ENCODE data around the gene PRKG1. TPM values are rescaled to one million over a fixed set of nuclear protein-coding genes. Genes with fewer than 3 reads are reported as not detected.

PRKG1 gene
- polyA plus RNA-seq, 3 donors = not detected

DNA sequence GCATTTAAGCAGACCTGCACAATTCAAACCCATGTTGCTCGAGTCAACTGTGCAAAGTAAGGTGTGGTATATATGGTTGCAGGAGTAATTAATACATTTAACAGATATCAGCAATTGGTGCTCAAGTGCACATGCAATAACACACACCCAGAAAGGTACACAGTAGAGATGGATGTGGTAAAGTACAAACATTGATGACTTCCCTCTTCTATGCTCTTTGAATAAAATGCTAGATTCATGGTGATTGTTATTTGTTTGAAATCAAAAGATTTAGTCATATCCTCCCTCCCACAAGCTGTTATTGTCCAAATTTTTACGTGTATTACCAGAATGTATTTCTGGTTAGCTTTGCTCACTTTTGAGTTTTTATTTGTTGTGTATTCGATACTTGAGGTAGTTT is 887.1 kb downstream of the PRKG1 start:
- no peaks in the 10 kb centered on the region for H3K9me3 ChIP-seq (replicated peaks in 1 of 2; ENCODE audit: control insufficient read depth in 1 of 2, insufficient read depth in 1 of 2, low read length in 2 of 2)
- Mint-ChIP-seq H3K27me3 (ENCODE audit: low read depth in 3 of 3) (peaks cover 2 to 5% (median 4%) of the 10 kb centered on the region in 3 donors), H3K9me3 (no peaks in the 10 kb centered on the region), H3K27ac (no peak overlapping the region), H3K4me1 (no peaks in the 10 kb centered on the region), H3K4me3 (no peak overlapping the region), H3K36me3 (no peaks in the 10 kb centered on the region)
- no peak overlapping the region for H3K4me2 ChIP-seq (replicated peaks; ENCODE audit: extremely low read depth, low read length, poor library complexity, severe bottlenecking)
- no peak overlapping the region for H3K9ac ChIP-seq (ENCODE audit: insufficient read depth, low read length, poor library complexity, severe bottlenecking)
- intact Hi-C loops (cut with micrococcal nuclease) = no loop called here
- no peak overlapping the region for H3K4me3 ChIP-seq (replicated peaks in 1 of 3; ENCODE audit: low read depth in 2 of 3, low read length in 3 of 3)
- H3K27me3 ChIP-seq (ENCODE audit: control insufficient read depth in 2 of 2, insufficient read depth in 2 of 2, low read length in 2 of 2) = no peaks in the 10 kb centered on the region
- WGBS (ENCODE audit: insufficient coverage) = 100% methylated on average over 1 of the region's 3 CpGs
- H2AFZ ChIP-seq (ENCODE audit: insufficient read depth, low read depth, low read length, poor library complexity, severe bottlenecking) = no peak overlapping the region
- TF ChIP-seq, protein P1, sequence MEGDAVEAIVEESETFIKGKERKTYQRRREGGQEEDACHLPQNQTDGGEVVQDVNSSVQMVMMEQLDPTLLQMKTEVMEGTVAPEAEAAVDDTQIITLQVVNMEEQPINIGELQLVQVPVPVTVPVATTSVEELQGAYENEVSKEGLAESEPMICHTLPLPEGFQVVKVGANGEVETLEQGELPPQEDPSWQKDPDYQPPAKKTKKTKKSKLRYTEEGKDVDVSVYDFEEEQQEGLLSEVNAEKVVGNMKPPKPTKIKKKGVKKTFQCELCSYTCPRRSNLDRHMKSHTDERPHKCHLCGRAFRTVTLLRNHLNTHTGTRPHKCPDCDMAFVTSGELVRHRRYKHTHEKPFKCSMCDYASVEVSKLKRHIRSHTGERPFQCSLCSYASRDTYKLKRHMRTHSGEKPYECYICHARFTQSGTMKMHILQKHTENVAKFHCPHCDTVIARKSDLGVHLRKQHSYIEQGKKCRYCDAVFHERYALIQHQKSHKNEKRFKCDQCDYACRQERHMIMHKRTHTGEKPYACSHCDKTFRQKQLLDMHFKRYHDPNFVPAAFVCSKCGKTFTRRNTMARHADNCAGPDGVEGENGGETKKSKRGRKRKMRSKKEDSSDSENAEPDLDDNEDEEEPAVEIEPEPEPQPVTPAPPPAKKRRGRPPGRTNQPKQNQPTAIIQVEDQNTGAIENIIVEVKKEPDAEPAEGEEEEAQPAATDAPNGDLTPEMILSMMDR (IDR thresholded peaks at IDR 0.05) = no peak
- DNase-seq = no peak
- no peak overlapping the region for H3K27ac ChIP-seq (ENCODE audit: low read depth in 1 of 2, low read length in 2 of 2)
- no peaks in the 10 kb centered on the region for H3K36me3 ChIP-seq (replicated peaks in 1 of 2; ENCODE audit: control insufficient read depth in 1 of 2, insufficient read depth in 2 of 2, low read length in 2 of 2)
- no peaks in the 10 kb centered on the region for H3K79me2 ChIP-seq (ENCODE audit: insufficient read depth, low read length)
- H4K20me1 ChIP-seq (ENCODE audit: insufficient read depth, low read length) = no peaks in the 10 kb centered on the region
- no peaks in the 10 kb centered on the region for H3K4me1 ChIP-seq (ENCODE audit: control insufficient read depth in 1 of 2, insufficient read depth in 2 of 2, low read length in 2 of 2)

DNA sequence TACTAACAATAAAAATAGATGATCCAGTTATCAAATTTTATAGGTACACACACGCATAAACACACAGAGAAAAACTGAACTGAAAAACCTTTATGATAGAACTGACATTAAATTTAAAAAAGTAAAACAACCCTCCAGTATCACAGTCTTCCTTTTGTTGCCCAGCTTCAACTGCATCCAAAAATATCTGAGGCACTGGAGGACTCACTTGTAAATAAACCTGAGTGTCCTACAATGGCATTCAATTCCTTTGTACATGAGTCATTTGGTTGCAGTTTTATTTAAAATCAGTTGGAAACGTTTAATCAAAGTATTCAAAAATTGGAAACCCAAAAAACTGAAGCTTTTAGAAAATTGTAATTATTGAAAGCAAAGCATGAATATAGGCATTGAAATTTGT is 890.3 kb downstream of the PRKG1 start:
- H3K4me1 ChIP-seq (ENCODE audit: control insufficient read depth in 1 of 2, insufficient read depth in 2 of 2, low read length in 2 of 2) = no peaks in the 10 kb centered on the region
- no peak overlapping the region for H3K27ac Mint-ChIP-seq
- no peaks in the 10 kb centered on the region for H3K79me2 ChIP-seq (ENCODE audit: insufficient read depth, low read length)
- H3K27ac ChIP-seq (ENCODE audit: low read depth in 1 of 2, low read length in 2 of 2) = no peak overlapping the region
- no peak for DNase-seq
- H2AFZ ChIP-seq (ENCODE audit: insufficient read depth, low read depth, low read length, poor library complexity, severe bottlenecking) = no peak overlapping the region
- H3K36me3 ChIP-seq (replicated peaks in 1 of 2; ENCODE audit: control insufficient read depth in 1 of 2, insufficient read depth in 2 of 2, low read length in 2 of 2) = no peaks in the 10 kb centered on the region
- no peak overlapping the region for H3K4me3 ChIP-seq (replicated peaks in 1 of 3; ENCODE audit: low read depth in 2 of 3, low read length in 3 of 3)
- intact Hi-C loops (cut with micrococcal nuclease) = no loop called here
- no peaks in the 10 kb centered on the region for H3K4me1 Mint-ChIP-seq
- no peaks in the 10 kb centered on the region for H3K9me3 Mint-ChIP-seq
- H3K27me3 Mint-ChIP-seq (ENCODE audit: low read depth in 3 of 3) = peaks cover 0 to 2% (median 2%) of the 10 kb centered on the region in 3 donors
- H3K9ac ChIP-seq (ENCODE audit: insufficient read depth, low read length, poor library complexity, severe bottlenecking) = no peak overlapping the region
- no peak overlapping the region for H3K4me3 Mint-ChIP-seq
- TF ChIP-seq, protein P1 (IDR thresholded peaks at IDR 0.05) = no peak
- H4K20me1 ChIP-seq (ENCODE audit: insufficient read depth, low read length) = no peaks in the 10 kb centered on the region
- no peaks in the 10 kb centered on the region for H3K9me3 ChIP-seq (replicated peaks in 1 of 2; ENCODE audit: control insufficient read depth in 1 of 2, insufficient read depth in 1 of 2, low read length in 2 of 2)
- H3K36me3 Mint-ChIP-seq = no peaks in the 10 kb centered on the region
- H3K27me3 ChIP-seq (ENCODE audit: control insufficient read depth in 2 of 2, insufficient read depth in 2 of 2, low read length in 2 of 2) = no peaks in the 10 kb centered on the region
- 80% methylated on average over 1 of the region's 2 CpGs for WGBS (ENCODE audit: insufficient coverage)
- H3K4me2 ChIP-seq (replicated peaks; ENCODE audit: extremely low read depth, low read length, poor library complexity, severe bottlenecking) = no peak overlapping the region
